Stimulated activated CD4-positive, alpha-beta T cell treated with anti-CD3 and anti-CD28 coated beads, Interleukin-1b, Interleukin-23, amount 100 ng/mL, for 4 hours (primary cell): ENCODE measurements around the gene PRPF6.
A peak's percentile ranks its signal among the peaks of the same experiment; 100 is the strongest.
"Not testable (repeated sequence)": the region's sequence is repeated elsewhere in the genome, so short reads cannot be mapped to it uniquely, and the experiment has no call there.

Experiments used
- DNase-seq, 2 donors: peaks; one replicate each; pipeline ENCODE4 v3.0.0-alpha.2; 2020; ENCODE audit warnings: low read depth in 2 of 2

Gene PRPF6

DNA sequence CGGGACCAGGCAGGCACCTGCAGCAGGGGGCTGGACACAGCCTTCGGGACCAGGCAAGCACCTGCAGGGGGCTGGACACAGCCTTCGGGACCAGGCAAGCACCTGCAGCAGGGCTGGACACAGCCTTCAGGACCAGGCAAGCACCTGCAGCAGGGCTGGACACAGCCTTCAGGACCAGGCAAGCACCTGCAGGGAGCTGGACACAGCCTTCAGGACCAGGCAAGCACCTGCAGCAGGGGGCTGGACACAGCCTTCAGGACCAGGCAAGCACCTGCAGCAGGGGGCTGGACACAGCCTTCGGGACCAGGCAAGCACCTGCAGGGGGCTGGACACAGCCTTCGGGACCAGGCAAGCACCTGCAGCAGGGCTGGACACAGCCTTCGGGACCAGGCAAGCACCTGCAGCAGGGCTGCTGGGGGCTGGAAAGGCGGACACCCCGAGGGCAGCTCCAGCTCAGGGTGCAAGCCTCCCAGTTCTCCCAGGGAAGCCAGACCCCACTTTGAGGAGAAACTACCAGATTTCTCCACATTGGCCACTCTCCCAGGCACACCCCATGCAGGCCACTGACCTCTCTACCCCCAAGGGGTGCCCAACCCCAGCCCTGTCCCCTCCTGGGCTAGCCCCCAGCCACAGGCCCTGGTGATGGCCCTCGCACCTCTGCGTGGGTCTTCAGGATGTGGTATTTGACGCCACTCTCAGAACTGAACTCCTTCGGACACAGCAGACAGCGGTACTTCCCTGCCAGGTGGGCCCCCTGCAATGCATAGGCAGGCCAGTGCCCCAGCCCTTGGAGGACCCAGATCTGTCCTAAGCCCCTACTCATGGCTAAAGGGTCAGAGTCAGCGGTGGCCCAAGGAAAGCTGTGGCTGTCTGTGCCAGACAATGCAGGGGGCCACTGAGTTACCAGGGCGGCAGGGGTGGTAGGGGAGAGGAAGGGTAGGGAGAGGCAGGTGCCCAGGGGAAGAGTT, 20.0 kb upstream of the PRPF6 start:
- not testable (repeated sequence) for DNase-seq

DNA sequence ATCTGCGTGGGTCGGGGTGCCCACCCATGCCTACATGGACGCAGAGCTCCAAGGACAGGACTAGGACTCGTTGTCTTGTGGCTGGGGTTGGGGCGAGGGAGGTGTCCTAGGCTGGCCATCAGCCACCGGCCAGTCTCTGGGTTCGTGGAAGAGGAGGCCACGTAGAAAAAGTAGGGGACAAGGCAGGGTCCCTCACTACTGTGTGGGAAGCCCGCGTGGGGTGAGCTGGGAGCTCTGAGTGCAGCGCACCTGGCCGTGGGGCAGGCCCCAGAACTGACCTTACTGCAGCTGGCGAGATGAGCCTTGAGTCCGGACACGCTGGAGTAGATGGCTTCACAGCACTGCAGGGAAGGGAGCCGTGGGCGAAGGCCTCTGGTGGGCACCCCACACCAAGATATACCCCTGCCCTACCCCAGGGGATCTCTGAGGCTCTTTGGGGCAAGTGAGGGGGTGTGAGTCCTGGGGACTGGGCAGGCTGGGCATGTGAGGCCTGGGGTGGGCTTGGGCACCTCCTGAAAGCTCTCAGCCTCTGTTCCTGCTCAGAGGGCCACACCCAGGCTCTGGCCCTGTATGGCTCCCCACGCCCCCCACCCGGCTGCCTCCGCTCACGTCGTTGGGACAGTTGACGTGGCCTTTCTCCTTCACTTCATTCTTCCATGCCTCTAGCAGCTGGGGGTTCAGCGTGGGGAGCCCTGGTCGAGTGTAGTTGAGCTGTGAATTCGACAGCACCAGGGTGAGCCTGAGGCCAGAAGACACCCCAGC, 19.1 kb upstream of the PRPF6 start:
- no peak for DNase-seq

DNA sequence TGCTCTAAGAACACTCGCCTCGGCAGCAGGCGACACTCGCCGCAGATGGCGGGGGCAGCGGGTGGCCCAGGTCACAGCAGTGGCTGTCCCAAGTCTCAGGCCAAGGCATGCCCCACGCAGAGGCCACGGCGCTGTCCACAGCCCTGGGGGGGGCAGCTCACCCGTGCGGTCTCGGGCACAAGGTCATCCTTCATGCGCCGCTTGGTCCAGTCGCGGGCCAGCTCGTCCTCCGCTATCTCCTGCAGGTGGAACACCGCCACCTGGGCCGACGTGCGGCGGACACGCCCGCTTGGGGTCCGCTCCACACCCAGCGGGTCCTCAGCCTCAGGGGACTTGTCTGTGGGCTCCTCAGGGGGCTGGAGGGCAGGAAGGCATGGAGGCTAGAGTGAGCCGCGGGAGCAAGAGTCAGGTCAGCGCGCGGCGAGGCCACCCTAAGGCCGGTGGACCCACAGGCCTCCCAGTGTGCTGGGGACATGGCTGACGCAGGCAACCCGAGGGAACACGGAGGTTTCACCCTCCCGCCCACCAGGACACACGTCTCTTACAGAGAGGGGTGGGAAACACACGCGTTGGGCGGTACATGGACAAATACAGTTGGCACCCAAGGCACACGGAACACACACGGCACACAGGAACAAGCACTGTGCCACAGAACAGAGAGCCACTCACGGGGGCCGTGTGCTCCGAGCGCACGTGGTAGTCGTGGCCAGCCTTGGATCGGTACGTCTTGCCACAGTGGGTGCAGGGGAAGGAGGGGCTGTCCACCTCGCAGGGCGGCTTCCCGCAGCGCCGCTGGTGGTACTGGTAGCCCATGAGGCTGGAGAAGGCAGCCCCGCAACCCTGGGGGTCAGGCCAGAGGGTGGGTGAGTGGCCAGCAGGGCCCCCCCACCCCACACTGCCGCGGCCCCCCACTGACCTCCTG, 18.2 kb upstream of the PRPF6 start:
- no peak for DNase-seq

DNA sequence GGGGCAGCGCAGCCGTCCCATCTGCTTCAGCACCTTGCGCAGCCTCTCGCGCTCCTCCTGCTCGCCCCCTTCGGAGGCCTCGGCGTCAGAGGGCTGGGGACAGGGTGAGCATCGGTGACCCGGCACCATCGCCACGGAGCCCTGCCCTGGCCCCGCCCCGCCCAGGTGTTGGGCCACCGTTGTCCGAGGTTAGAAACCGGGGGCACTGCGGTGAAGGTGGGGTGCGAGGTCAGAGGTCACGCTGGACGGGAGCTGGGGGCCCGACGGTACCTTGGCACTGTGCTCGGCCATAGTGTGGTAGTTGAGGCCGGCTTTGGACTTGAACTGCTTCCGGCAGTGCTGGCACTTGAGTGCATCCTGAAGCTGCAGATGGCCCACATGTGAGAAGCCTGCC, 17.6 kb upstream of the PRPF6 start:
- no peak for DNase-seq

- no peak for DNase-seq
Observed at GRCh38 chr20:63963784-63964301, 17.1 kb upstream of the PRPF6 start.

DNA sequence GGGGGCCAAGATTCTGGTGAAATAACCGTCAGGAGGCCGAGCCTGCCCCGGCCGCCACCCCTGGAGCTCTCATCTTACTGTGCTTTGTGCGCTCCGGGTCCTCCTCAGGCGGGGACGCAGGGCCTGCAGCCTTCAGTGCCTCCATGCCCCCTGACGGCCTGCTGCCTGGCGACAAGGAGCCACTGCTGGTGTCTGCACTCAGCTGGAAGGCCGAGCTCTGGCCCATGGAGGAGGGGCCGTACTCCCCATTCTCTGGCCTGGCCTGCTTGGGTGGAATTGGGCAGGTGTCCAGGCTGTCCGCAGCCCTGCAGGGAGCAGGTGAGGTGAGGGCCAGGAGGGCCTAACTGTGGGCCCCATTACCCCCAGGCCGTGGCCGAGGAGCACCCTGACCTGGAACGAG, 16.5 kb upstream of the PRPF6 start:
- DNase-seq: no peak

- DNase-seq: no peak
Observed at GRCh38 chr20:63966172-63966943, 14.6 kb upstream of the PRPF6 start.

DNA sequence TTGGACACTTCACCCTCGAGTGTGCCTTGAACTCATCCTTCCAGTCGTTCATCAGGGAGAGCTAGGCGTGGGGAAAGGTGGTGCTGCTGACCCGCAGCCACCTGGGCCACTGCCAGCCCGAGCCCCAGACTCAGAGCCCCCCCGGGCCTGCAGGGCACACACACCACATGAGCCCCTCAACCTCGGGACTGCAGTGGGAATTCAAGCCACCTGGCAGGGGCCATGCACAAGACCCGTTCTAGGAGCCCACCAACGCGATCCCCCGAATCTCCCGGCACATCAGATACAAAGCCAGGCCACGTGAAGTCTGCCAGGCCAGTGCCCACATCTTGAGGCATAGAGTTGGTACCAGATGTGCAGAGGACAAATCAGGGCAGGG, 14.0 kb upstream of the PRPF6 start:
- no peak for DNase-seq

DNA sequence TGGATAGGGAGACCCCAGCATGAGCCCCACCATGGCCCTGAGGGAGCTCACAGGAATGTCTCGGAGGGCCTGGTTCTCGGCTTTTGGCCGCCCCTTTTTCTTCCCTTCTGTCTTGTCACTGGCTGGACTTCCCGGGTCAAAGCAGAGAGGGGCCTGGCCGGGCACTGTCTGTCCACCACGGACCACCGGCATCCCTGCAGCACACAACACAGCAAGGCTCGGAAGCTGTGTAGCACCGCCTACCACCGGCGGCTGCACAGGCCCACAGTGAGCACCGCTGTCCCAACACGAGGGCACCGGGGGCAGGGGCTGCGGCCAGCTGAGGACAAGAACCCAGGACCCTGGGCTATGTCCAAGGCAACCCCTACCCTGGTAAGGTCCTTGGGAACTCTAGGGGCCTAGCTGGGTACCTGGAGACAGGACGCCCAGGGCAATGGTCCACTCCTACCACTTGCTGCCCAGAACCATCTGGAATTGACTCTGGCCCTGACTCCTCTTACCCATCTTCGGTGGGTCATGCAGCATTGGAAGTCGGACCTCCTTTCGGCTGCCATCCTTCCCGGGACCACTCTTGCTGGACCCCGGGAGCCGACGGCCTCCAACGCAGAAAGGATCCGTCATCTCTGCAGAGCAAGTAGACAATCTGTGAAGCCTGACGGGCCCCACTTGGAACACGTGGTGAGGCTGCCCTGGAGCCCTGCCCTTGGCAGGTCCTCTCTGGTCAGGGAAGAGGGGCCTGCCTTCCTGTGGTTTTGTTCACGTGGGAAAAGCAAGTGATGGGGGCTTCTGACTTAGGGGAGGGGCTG, 13.4 kb upstream of the PRPF6 start:
- DNase-seq: no peak

DNA sequence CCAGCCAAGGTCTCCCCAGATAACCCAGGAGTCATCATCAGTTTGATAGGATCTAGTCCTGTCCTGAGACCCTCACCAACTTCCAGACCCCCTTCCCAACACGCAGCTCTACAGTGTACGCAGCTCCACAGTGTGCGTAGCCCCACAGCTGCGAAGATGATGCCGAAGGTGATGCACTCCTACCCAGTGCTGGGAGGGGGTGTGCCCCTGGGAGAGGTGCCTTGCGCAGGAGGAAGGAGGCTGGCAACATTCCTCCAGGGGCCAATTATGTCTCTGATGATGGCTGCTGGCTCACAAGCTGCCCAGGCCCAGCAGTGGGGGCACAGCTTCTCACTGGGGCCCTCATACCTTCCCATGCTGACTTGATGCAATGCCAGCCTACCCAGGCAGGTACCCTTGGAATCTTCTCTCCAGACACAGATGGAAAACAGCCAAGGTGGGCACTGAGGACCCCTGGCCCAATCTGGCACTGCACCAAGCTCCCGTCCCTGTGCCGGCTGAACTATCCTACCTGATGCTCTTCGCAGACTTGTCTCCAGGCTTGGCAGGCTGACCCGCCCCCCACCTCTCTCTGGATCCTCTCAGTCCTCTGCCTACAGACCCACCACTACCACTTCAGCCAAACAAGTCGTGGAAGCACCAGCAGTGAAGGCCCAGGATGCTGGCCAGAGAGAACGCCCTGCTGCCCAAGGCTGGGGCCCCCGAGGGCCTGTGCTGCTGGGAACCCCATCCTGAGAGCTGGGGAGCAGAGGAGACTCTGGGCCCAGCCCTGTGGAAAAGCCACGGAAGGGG, 12.6 kb upstream of the PRPF6 start:
- no peak for DNase-seq

GRCh38 chr20:63968928-63969760, 11.8 kb upstream of the PRPF6 start:
- no peak for DNase-seq

GRCh38 chr20:63969838-63970713, 10.9 kb upstream of the PRPF6 start, which contains the start of gene ZNF512B:
Gene ZNF512B, minus strand, starts transcription at chr20:63969930. Its CDS starts 1,980 bp downstream, at chr20:63967950.
- DNase-seq: peak in 1 of 2 donors; percentile 66

DNA sequence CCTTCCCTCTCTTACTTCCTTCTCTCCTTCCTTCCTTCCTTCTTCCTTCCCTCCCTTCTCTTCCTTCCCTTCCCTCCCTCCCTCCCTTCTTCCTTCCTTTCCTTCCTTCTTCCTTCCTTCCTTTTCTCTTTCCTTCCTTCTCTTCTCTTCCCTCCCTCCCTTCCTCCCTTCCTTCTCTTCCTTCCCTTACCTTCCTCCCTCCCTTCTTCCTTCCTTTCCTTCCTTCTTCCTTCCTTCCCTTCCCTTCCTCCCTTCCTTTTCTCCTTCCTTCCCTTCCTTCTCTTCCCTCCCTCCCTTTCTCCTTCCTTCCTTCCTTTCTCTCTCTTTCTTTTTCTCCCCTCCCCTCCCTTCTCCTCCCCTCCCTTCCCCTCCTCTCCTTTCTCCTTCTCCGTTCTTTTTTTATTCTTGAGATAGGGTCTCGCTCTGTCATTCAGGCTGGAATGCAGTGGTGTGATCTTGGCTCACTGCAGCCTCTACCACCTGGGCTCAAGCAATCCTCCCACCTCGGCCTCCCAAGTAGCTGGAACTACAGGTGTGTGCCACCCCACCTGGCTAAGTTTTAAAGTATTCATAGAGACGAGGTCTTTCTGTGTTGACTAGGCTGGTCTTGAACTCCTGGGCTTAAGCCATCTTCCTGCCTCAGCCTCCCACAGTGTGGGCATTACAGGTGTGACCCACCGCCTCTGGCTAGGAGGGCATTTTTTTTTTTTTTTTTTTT, 10.1 kb upstream of the PRPF6 start:
- no peak for DNase-seq

GRCh38 chr20:63971960-63972311, 9.0 kb upstream of the PRPF6 start:
- DNase-seq: not testable (repeated sequence)

DNA sequence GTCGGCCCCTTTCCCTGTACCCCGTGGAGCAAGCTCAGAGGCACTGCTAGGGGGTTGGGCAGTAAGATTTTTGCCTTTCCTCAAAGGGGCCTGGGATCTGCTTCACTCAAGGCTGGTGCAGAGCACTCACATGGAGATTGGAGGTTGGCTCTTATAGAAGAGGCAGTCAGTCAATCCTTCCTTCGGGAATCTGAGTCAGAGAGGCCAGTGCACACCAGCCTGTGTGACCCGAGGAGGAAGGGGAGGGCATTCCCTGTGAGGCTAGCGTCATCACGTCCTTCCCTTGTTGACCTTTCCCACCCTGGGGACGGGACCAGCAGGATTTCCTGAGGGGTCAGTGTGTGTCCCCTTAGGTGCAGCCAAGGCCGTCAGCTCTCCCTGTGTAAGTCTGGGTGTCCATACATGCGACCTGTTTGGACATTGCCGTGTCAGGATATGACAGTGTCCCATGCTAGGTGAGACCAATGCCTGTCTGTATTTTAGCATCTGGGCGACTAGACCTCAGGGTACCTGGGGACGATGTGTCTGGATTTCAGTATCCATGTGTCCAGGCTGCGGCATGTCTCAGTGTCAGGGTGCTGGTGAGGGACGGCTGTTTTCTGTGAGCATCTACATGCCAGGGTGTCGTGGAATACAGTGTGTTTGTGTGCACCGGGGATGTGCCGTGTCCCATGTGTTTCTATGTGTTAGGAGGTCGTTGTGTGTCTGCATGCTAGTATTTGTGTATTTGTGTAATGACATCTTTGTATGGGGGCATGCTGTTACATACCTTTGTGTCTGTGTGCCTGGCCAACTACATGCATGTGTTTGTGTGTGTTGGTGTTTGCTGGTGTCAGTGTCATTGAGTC, 8.4 kb upstream of the PRPF6 start:
- DNase-seq: no peak

- DNase-seq: no peak
Observed at GRCh38 chr20:63973160-63973479, 7.8 kb upstream of the PRPF6 start.
